OCI-LY1 (cell line): ENCODE measurements around the gene FRY.

Source experiments
- H2AFZ ChIP-seq: fragments of 200-600 bp; sonication (generic), shearing (Covaris generic); 2 replicates; pipeline ENCODE4 v1.6.0; 2014; ENCODE audit warnings: antibody characterized with exemption, mild to moderate bottlenecking, low read length
- H3F3A ChIP-seq: fragments of 200-600 bp; sonication (generic), shearing (Covaris generic); 2 replicates; pipeline ENCODE4 v1.6.0; 2014; ENCODE audit warnings: mild to moderate bottlenecking, antibody characterized with exemption, low read length, moderate library complexity; ENCODE audit not compliant: insufficient read depth
- H3K27ac ChIP-seq: fragments of 200-600 bp; sonication (generic); 2 replicates; pipeline ENCODE4 v1.5.1; 2014; ENCODE audit warnings: low read length, mixed run types, mild to moderate bottlenecking, low read depth; ENCODE audit not compliant: poor library complexity, severe bottlenecking
- H3K27me3 ChIP-seq: fragments of 200-600 bp; sonication (generic); 2 replicates; pipeline ENCODE4 v1.6.0; 2014; ENCODE audit warnings: antibody characterized with exemption, mild to moderate bottlenecking, low read length, moderate library complexity; ENCODE audit not compliant: insufficient read depth
- H3K36me3 ChIP-seq: fragments of 200-600 bp; sonication (generic); 2 replicates; pipeline ENCODE4 v1.6.1; 2014; ENCODE audit warnings: mild to moderate bottlenecking, antibody characterized with exemption, low read length, moderate library complexity, mixed read lengths; ENCODE audit not compliant: insufficient read depth
- H3K4me1 ChIP-seq: fragments of 200-600 bp; sonication (generic); 2 replicates; pipeline ENCODE4 v1.5.1; 2014; ENCODE audit warnings: mild to moderate bottlenecking, low read length, moderate library complexity; ENCODE audit not compliant: insufficient read depth, severe bottlenecking
- H3K4me2 ChIP-seq: fragments of 200-600 bp; sonication (generic), shearing (Covaris generic); 2 replicates; pipeline ENCODE4 v1.6.1; 2014; ENCODE audit warnings: low read length
- H3K4me3 ChIP-seq: fragments of 200-600 bp; sonication (generic); 2 replicates; pipeline ENCODE4 v1.5.1; 2014; ENCODE audit warnings: low read length, low read depth, mild to moderate bottlenecking, mixed read lengths; ENCODE audit not compliant: poor library complexity, severe bottlenecking
- H3K79me2 ChIP-seq: fragments of 200-600 bp; shearing (Covaris generic); 2 replicates; pipeline ENCODE4 v1.6.1; 2016; ENCODE audit warnings: mixed run types, low read length, mixed read lengths; ENCODE audit not compliant: insufficient read depth
- H3K9ac ChIP-seq: fragments of 200-600 bp; sonication (generic), shearing (Covaris generic); 2 replicates; pipeline ENCODE4 v1.6.1; 2014; ENCODE audit warnings: mild to moderate bottlenecking, low read length, mixed read lengths
- H3K9me2 ChIP-seq: fragments of 200-600 bp; sonication (generic), shearing (Covaris generic); 2 replicates; pipeline ENCODE4 v1.6.1; 2014; ENCODE audit warnings: low read depth, mild to moderate bottlenecking, low read length, mixed read lengths
- H3K9me3 ChIP-seq: fragments of 200-600 bp; shearing (Covaris generic); 2 replicates; pipeline ENCODE4 v1.6.1; 2014; ENCODE audit warnings: low read length, mixed read lengths
- H4K20me1 ChIP-seq: fragments of 200-600 bp; sonication (generic), shearing (Covaris generic); 2 replicates; pipeline ENCODE4 v1.6.0; 2016; ENCODE audit warnings: mild to moderate bottlenecking, low read length; ENCODE audit not compliant: insufficient read depth
- EZH2 ChIP-seq: fragments of 200-600 bp; sonication (generic), shearing (Covaris generic); IDR thresholded peaks from 2 replicates; pipeline ENCODE4 v1.8.0; 2017; ENCODE audit warnings: borderline replicate concordance, mixed run types, mild to moderate bottlenecking, antibody characterized with exemption, low read length, moderate library complexity, mixed read lengths
- TF ChIP-seq, protein P1 (sequence below): fragments of 200-600 bp; sonication (generic), shearing (Covaris generic); IDR thresholded peaks from 2 replicates; pipeline ENCODE4 v1.5.1; 2017; ENCODE audit warnings: mild to moderate bottlenecking, antibody characterized with exemption, low read length, moderate library complexity, mixed read lengths

FRY gene

GRCh38 chr13:32277839-32278238 lies 246.3 kb downstream of the FRY start:
- H4K20me1 ChIP-seq, result no peaks in the 10 kb centered on the region

GRCh38 chr13:32278426-32278825 lies 246.9 kb downstream of the FRY start:
- Histone ChIP-seq H3K9me3 (no peaks in the 10 kb centered on the region), H3K79me2 (no peaks in the 10 kb centered on the region), H3K27me3 (0 out of 2 replicates have a peak, but pooled peaks cover 3% of the 10 kb centered on the region), H3K4me3 (no peak overlapping the region), H3F3A (no peaks in the 10 kb centered on the region), H3K36me3 (no peaks in the 10 kb centered on the region), H3K4me2 (no peak overlapping the region), H3K4me1 (no peaks in the 10 kb centered on the region), H2AFZ (no peak overlapping the region), H3K9ac (no peak overlapping the region), H4K20me1 (no peaks in the 10 kb centered on the region), H3K27ac (no peak overlapping the region), H3K9me2 (no peaks in the 10 kb centered on the region)
- TF ChIP-seq, protein P1, sequence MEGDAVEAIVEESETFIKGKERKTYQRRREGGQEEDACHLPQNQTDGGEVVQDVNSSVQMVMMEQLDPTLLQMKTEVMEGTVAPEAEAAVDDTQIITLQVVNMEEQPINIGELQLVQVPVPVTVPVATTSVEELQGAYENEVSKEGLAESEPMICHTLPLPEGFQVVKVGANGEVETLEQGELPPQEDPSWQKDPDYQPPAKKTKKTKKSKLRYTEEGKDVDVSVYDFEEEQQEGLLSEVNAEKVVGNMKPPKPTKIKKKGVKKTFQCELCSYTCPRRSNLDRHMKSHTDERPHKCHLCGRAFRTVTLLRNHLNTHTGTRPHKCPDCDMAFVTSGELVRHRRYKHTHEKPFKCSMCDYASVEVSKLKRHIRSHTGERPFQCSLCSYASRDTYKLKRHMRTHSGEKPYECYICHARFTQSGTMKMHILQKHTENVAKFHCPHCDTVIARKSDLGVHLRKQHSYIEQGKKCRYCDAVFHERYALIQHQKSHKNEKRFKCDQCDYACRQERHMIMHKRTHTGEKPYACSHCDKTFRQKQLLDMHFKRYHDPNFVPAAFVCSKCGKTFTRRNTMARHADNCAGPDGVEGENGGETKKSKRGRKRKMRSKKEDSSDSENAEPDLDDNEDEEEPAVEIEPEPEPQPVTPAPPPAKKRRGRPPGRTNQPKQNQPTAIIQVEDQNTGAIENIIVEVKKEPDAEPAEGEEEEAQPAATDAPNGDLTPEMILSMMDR, result no peak
- no peak for TF ChIP-seq EZH2

More at GRCh38 chr13:32277839-32278238, 246.3 kb downstream of the FRY start:
- Histone ChIP-seq H2AFZ (no peak overlapping the region), H3K4me1 (no peaks in the 10 kb centered on the region), H3K9me3 (no peaks in the 10 kb centered on the region), H3K27ac (no peak overlapping the region), H3K36me3 (no peaks in the 10 kb centered on the region), H3K79me2 (no peaks in the 10 kb centered on the region), H3K4me3 (no peak overlapping the region), H3K4me2 (no peak overlapping the region), H3K9ac (no peak overlapping the region), H3F3A (no peaks in the 10 kb centered on the region), H3K9me2 (no peaks in the 10 kb centered on the region), H3K27me3 (0 out of 2 replicates have a peak, but pooled peaks cover 3% of the 10 kb centered on the region)
- TF ChIP-seq, protein P1, result no peak
- no peak for TF ChIP-seq EZH2

GRCh38 chr13:32281096-32281495 lies 249.5 kb downstream of the FRY start:
- 0 out of 2 replicates have a peak, but pooled peaks cover 3% of the 10 kb centered on the region for H3K27me3 ChIP-seq
- H4K20me1 ChIP-seq, result no peaks in the 10 kb centered on the region
- no peak overlapping the region for H3K4me3 ChIP-seq
- no peaks in the 10 kb centered on the region for H3K79me2 ChIP-seq
- H3K4me2 ChIP-seq, result no peak overlapping the region
- no peak overlapping the region for H3K9ac ChIP-seq
- no peaks in the 10 kb centered on the region for H3F3A ChIP-seq
- H3K36me3 ChIP-seq, result no peaks in the 10 kb centered on the region
- no peaks in the 10 kb centered on the region for H3K9me3 ChIP-seq
- H3K4me1 ChIP-seq, result no peaks in the 10 kb centered on the region
- H2AFZ ChIP-seq, result no peak overlapping the region
- H3K9me2 ChIP-seq, result no peaks in the 10 kb centered on the region
- no peak overlapping the region for H3K27ac ChIP-seq
- TF ChIP-seq, protein P1, result no peak
- no peak for TF ChIP-seq EZH2
